ENCODE results near the gene HNRNPAB.

GRCh38 chr5:178216779-178217178 is 12.4 kb downstream of the HNRNPAB start:
- TF ChIP-seq CTCF (IDR thresholded peaks at IDR 0.05; ENCODE audit: low read depth, low read length) (no peak), EZH2phosphoT487 (IDR thresholded peaks at IDR 0.05; ENCODE audit: low read depth) (no peak)

Measured in OCI-LY3 (cell line).